Measurements from ENCODE around the gene GLTPD2. TPM values are rescaled to one million over a fixed set of nuclear protein-coding genes. Genes with fewer than 3 reads are reported as not detected.

The GLTPD2 gene
- total RNA-seq, result 0.37 TPM in 1 of 2 replicates, not detected in the other

GRCh38 chr17:4788807-4789700 lies at the start of gene GLTPD2:
Gene GLTPD2 (plus strand): TSS chr17:4788964. CDS start chr17:4789012, 48 bp downstream.

GRCh38 chr17:4739122-4740024 lies 49.4 kb upstream of the GLTPD2 start, which contains the start of the genes CXCL16 and ZMYND15:
Gene CXCL16 (minus strand): TSS chr17:4739928. CDS start chr17:4739339, 589 bp downstream.
Gene ZMYND15 (plus strand): TSS chr17:4739833. CDS start chr17:4740549, 716 bp downstream.

DNA sequence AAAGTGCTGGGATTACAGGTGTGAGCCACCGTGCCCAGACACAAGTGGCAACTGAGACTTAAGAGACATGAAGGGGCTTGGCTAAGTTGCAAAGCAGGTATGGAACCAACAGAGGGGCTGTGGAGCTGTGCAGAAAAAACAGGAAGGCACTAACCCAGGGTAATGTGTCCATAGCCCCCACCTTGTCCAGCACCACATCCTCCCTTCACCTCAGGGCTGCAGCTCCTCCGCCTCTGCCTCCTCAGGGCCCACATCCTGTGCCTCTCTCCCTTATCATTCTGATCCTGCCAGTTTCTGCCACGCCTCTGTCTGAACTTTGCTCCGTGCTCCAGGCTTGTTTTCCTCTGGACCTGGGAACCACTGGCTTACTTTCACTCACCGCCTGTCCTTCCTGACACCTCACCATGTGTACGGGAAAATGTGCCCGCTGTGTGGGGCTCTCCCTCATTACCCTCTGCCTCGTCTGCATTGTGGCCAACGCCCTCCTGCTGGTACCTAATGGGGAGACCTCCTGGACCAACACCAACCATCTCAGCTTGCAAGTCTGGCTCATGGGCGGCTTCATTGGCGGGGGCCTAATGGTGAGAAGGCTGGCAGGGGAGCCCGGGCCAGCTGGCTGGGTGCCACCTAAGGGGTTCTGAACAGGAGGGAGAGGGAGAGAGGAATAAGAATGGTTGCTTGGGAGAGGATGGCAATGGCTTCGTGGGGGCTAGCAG lies 17.1 kb upstream of the GLTPD2 start, which contains the start of gene TM4SF5:
Gene TM4SF5, plus strand, starts transcription at position 368 of the 716 bp plus-strand sequence. Its CDS starts 37 bp downstream, at position 405.

DNA sequence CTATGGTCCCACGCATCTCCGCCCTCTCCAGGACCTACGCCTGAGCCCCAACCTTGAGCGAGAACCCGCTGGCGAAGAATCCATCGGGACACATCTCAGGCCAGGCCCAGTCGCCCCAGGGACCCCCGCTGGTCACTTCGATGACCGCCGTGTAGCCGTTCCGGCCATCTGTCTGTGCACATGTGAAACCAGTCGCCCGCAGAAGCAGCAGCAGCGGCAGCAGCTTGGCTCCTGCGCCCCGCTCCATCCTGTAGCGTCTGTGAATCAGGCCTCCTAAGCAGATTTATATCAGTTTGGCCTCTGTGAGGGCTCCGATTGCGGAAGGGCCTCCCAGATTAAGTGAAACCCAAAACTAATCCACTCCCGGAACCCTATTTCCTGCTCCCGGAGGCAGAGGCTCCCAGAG lies 2.7 kb upstream of the GLTPD2 start, which contains the start of gene VMO1:
Gene VMO1, minus strand, starts transcription at position 259 of the 406 bp plus-strand sequence. Its CDS starts 12 bp downstream, at position 247.

DNA sequence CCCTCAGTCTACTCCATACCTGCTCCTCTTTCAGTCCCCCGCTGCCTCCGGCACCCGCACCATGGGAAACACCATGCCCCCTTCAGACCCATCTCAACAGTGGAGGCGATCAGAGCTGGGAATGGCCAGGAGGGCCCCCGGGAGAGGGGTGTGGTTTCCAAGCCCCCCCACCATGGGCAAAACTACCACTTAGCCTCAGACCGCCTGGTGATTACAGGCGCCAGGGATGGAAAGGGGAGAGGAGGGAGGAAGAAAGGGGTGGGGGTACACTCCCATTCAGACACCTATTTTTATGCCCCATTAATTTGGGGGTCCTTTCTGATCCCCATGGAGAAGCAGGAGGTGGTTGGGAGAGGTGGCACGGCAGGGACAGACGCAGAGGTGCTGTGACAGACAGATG lies 13.5 kb downstream of the GLTPD2 start, which contains the start of gene C17orf114:
Gene C17orf114, minus strand, starts transcription at position 101 of the 400 bp plus-strand sequence.

GRCh38 chr17:4806777-4807604 lies 18.2 kb downstream of the GLTPD2 start, which contains the start of gene PLD2:
Gene PLD2 (plus strand): TSS chr17:4807152. CDS start chr17:4807773, 621 bp downstream.

DNA sequence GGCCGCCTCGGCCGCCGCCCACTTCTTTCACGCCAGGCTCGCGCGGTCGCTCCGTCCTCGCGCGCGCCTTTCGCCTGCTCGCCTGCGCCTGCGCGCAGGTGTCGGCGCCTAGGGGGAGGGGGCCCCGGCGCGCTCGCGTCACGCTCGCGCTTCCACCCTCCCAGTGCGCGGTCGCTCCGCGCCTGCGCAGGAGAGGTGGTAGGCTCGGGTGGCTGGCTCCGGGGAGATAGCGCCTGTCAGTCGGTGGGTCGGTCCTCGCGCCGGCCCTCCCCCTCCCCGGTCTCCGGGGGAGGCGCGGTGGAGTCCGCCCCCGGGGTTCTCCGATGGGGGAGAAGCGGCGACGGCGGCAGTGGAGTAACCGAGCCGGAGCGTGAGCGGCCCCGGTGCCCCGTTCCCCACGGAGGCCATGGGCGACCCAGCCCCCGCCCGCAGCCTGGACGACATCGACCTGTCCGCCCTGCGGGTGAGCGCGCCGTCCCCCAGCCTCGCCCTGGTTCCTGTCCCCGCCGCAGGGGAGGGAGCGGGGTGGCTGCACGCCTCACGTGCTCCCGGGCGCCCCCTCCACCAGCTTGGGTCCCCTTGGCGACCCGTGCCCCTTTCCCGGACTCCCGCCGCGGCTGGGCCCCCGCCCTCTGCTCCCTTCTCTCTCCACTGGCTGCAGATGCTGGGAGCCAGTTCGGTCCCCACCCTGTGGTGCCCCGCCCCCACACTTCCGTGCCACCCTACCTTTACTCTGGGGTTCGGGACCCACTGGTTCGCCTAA lies 44.6 kb downstream of the GLTPD2 start, which contains the start of gene MINK1:
Gene MINK1, plus strand, starts transcription at position 163 of the 763 bp plus-strand sequence. Its CDS starts 244 bp downstream, at position 407.

Other genes starting within 250 kb of the GLTPD2 start
- gene MYBBP1A, start 233.6 kb upstream of the GLTPD2 start, total RNA-seq, result 87.5 and 108 TPM in 2 replicates
- not detected in 2 replicates for gene GGT6, start 228.4 kb upstream of the GLTPD2 start, total RNA-seq
- gene SMTNL2, start 204.4 kb upstream of the GLTPD2 start, total RNA-seq, result not detected in 2 replicates
- gene ALOX15, start 147.3 kb upstream of the GLTPD2 start, total RNA-seq, result not detected in 2 replicates
- 22.8 and 30.1 TPM in 2 replicates for gene PELP1, start 84.8 kb upstream of the GLTPD2 start, total RNA-seq
- gene ARRB2, start 78.3 kb upstream of the GLTPD2 start, total RNA-seq, result 9.2 and 16.0 TPM in 2 replicates
- gene MED11, start 57.5 kb upstream of the GLTPD2 start, total RNA-seq, result 13.5 and 16.9 TPM in 2 replicates
- gene ZMYND15, start 49.1 kb upstream of the GLTPD2 start, total RNA-seq, result 0.20 TPM in 1 of 2 replicates, not detected in the other
- 1.6 and 2.6 TPM in 2 replicates for gene CXCL16, start 49.0 kb upstream of the GLTPD2 start, total RNA-seq
- gene TM4SF5, start 17.1 kb upstream of the GLTPD2 start, total RNA-seq, result not detected in 2 replicates
- gene VMO1, start 2.6 kb upstream of the GLTPD2 start, total RNA-seq, result 0.59 TPM in 1 of 2 replicates, not detected in the other
- gene PSMB6, start 7.2 kb downstream of the GLTPD2 start, total RNA-seq, result 111 and 116 TPM in 2 replicates
- gene PLD2, start 18.2 kb downstream of the GLTPD2 start, total RNA-seq, result 17.6 and 18.2 TPM in 2 replicates
- gene MINK1, start 44.4 kb downstream of the GLTPD2 start, total RNA-seq, result 32.0 and 37.3 TPM in 2 replicates
- 0.37 and 0.59 TPM in 2 replicates for gene C17orf107, start 110.6 kb downstream of the GLTPD2 start, total RNA-seq
- 0.37 TPM in 1 of 2 replicates, not detected in the other for gene CHRNE, start 114.1 kb downstream of the GLTPD2 start, total RNA-seq
- gene GP1BA, start 143.3 kb downstream of the GLTPD2 start, total RNA-seq, result not detected in 2 replicates
- 50.0 and 50.2 TPM in 2 replicates for gene SLC25A11, start 151.1 kb downstream of the GLTPD2 start, total RNA-seq
- gene RNF167, start 151.3 kb downstream of the GLTPD2 start, total RNA-seq, result 29.4 and 29.9 TPM in 2 replicates
- gene PFN1, start 159.6 kb downstream of the GLTPD2 start, total RNA-seq, result 412 and 494 TPM in 2 replicates
- gene ENO3, start 162.2 kb downstream of the GLTPD2 start, total RNA-seq, result 1.1 and 1.6 TPM in 2 replicates
- 30.1 and 37.5 TPM in 2 replicates for gene SPAG7, start 178.9 kb downstream of the GLTPD2 start, total RNA-seq
- gene CAMTA2, start 198.7 kb downstream of the GLTPD2 start, total RNA-seq, result 10.3 and 20.3 TPM in 2 replicates
- gene INCA1, start 208.6 kb downstream of the GLTPD2 start, total RNA-seq, result 0.37 TPM in 1 of 2 replicates, not detected in the other
- gene KIF1C, start 209.0 kb downstream of the GLTPD2 start, total RNA-seq, result 38.6 and 50.8 TPM in 2 replicates
- under 0.01 TPM in 1 of 2 replicates, not detected in the other for gene SLC52A1, start 246.5 kb downstream of the GLTPD2 start, total RNA-seq

Data from subcutaneous preadipocyte (primary cell).